Stomach (tissue), 4 donors: ENCODE results near the gene TIMM44.

Experiments
- CTCF ChIP-seq, 7 experiments: fragments of 450-650 bp in 4 of 7; fragments of 200-600 bp in 3 of 7; sonication (generic) in 3 of 7; IDR thresholded peaks; one replicate each; pipeline ENCODE4 v1.5.1; 2016 to 2019; ENCODE audit warnings: antibody characterized with exemption in 7 of 7, control low read depth in 2 of 7, mild to moderate bottlenecking in 1 of 7
- EP300 ChIP-seq: sonication (generic); formaldehyde crosslinking; IDR thresholded peaks from one replicate; pipeline ENCODE4 v1.6.1; 2017; ENCODE audit warnings: antibody characterized with exemption
- POLR2A ChIP-seq, 4 donors: fragments of 450-650 bp; IDR thresholded peaks; one replicate each; pipeline ENCODE4 v1.6.1; 2016; ENCODE audit warnings: antibody characterized with exemption in 4 of 4, control low read depth in 2 of 4, mild to moderate bottlenecking in 1 of 4, moderate library complexity in 1 of 4
- POLR2AphosphoS5 ChIP-seq, 3 donors: sonication (generic); formaldehyde crosslinking; IDR thresholded peaks; one replicate each; pipeline ENCODE4 v1.6.1; 2016; ENCODE audit warnings: antibody characterized with exemption in 3 of 3

DNA sequence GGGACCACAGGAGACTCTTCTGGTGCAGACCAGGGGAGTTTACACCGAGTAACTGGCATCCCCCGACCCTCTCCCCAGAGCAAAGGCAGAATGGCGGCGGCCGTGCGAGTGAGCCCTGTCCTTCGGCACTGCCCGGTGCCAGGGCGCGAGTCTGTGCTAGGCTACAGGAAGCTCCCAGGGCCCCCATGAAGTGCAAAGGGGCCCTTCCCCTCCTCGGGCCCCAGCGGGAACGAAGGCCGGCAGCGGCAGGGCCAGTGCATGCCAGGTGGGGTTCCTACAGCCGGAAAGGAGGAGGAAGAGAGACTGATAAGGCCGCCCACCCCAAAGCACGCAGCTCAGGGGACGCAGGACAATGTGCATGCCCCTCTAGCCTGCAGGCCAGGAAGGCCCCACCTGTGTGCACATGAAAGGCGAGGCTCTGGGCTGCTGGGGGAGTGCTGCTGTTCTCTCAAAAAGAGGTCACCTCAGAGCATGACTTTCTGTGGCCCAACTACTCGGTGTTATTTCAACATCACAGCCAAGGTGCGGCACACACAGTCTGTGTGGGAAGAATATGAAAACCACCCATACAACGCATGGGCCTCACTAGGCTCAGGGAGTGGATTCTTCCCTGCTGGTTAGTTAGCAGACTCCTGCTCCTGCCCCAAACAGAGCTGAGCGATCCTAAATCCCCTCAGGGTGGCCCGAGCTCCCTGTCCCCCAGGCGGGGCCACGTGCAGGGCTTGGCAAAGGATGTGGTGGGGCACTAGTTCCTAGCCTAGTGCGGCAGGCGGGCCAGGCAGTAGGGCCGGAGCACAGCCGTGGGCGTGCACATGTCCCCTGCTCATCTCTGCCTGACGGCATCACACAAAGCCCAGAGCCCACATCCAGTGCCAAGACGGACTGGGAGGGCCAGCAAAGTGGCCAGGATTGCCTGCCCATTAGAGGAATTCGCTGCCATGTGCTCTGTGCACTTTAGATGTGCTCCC lies 28.4 kb upstream of the TIMM44 start:
- TF ChIP-seq POLR2A (IDR thresholded peaks at IDR 0.05) (no peak), CTCF (IDR thresholded peaks at IDR 0.05) (no peak), POLR2AphosphoS5 (IDR thresholded peaks at IDR 0.05) (no peak), EP300 (no peak)
